Skin epidermis (tissue), 12 donors: ENCODE data around the gene DSEL.

Source experiments
- H3K27ac ChIP-seq, 21 experiments: fragments of 200-600 bp; sonication (generic) in 11 of 21; one replicate each; pipeline ENCODE4 v1.5.0; 2020; ENCODE audit warnings: mild to moderate bottlenecking in 3 of 21, inconsistent platforms in 2 of 21, moderate library complexity in 2 of 21
- H3K4me3 ChIP-seq, 7 experiments: fragments of 200-600 bp; sonication (generic) in 2 of 7; one replicate each; pipeline ENCODE4 v1.5.0; 2020; ENCODE audit warnings: inconsistent platforms in 2 of 7, mild to moderate bottlenecking in 2 of 7, moderate library complexity in 1 of 7

Gene DSEL

GRCh38 chr18:67508146-67508545 lies 8.4 kb downstream of the DSEL start:
- no peak overlapping the region for H3K4me3 ChIP-seq
- H3K27ac ChIP-seq, result no peak overlapping the region

- H3K27ac ChIP-seq, result no peak overlapping the region
- no peak overlapping the region for H3K4me3 ChIP-seq
Observed at GRCh38 chr18:67504739-67505138, 11.8 kb downstream of the DSEL start.

- H3K27ac ChIP-seq, result no peak overlapping the region
- no peak overlapping the region for H3K4me3 ChIP-seq
Observed at GRCh38 chr18:67500522-67501205, 15.9 kb downstream of the DSEL start.

DNA sequence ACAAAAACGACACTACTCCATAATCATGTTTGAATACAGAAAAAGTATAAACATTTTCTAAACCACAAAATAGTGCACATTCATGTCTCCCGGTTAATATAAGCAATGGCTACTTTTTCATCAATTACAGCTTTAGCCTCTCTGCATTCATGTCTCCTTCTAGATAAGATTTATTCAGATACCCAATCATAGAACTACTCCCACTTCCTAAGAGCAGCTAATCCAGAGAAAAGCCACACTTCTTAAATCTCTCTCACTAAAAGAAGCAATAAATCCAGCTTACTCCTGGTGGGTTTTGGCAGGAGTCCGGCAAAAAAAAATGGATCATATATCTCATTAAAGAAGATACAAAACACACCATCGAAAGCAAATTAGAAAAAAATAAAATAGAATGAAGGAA lies 20.1 kb downstream of the DSEL start:
- H3K4me3 ChIP-seq, result no peak overlapping the region
- H3K27ac ChIP-seq, result no peak overlapping the region

DNA sequence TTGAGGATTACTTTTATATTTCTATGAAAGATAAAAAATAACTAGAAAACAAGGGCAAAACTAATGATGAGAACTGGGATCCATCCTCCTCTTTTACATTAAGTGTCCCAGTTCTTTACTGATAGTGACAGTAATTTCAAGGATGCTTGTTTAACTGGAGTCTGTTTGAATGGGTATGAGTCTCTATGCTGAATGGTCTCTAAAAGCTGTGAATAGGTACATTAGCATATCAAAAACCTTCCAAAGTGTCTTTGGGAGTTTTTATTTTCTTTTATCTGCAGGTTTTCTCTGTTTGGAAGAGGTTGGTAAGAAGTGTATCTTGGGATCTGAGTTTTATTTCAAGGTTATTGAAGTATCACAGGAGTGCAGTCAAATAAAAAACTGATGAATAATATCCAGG lies 30.0 kb downstream of the DSEL start:
- Histone ChIP-seq H3K27ac (no peak overlapping the region), H3K4me3 (no peak overlapping the region)

DNA sequence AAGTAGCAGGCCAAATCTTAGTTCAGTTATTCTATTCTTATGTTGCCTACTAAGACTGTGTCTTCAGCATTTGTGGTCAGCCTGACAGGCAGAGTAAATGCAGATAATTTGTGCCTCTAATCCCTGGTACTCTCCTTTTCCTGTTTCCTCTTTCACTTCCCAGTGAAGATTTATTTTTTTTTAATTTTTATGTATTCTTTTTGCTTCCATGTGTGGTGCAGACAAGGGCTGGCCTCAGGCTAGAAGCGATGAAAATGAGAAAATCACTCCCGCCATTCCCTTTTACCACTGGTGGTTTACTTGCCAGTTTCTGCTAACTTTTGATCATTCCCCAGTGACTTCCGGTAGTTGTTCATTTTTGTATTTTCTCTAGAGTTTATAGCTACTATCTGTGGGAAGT lies 30.9 kb downstream of the DSEL start:
- Histone ChIP-seq H3K27ac (no peak overlapping the region), H3K4me3 (no peak overlapping the region)

GRCh38 chr18:67484458-67484857 lies 32.1 kb downstream of the DSEL start:
- Histone ChIP-seq H3K4me3 (no peak overlapping the region), H3K27ac (no peak overlapping the region)

GRCh38 chr18:67483952-67484351 lies 32.6 kb downstream of the DSEL start:
- Histone ChIP-seq H3K27ac (no peak overlapping the region), H3K4me3 (no peak overlapping the region)

GRCh38 chr18:67483237-67483636 lies 33.3 kb downstream of the DSEL start:
- H3K27ac ChIP-seq, result no peak overlapping the region
- no peak overlapping the region for H3K4me3 ChIP-seq

DNA sequence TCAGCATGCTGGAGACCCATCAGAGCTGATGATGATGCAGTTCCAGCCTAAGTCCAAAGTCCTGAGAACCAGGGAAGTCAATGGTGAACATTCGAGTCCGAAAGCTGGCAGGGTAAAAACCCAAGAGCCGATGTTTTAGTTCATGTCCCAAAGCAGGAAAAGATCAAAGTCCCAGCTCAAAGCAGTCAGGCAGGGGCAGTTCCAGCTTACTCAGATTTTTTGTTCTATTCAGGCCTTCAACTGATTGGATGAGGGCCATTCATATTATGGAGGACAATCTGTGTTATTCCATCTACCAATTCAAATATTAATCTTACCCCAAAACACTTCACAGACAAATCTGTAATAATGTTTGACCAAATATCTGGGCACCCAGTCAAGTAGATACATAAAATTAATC lies 38.3 kb downstream of the DSEL start:
- Histone ChIP-seq H3K4me3 (no peak overlapping the region), H3K27ac (no peak overlapping the region)

- no peak overlapping the region for H3K27ac ChIP-seq
- H3K4me3 ChIP-seq, result no peak overlapping the region
Observed at GRCh38 chr18:67477522-67477921, 39.0 kb downstream of the DSEL start.

DNA sequence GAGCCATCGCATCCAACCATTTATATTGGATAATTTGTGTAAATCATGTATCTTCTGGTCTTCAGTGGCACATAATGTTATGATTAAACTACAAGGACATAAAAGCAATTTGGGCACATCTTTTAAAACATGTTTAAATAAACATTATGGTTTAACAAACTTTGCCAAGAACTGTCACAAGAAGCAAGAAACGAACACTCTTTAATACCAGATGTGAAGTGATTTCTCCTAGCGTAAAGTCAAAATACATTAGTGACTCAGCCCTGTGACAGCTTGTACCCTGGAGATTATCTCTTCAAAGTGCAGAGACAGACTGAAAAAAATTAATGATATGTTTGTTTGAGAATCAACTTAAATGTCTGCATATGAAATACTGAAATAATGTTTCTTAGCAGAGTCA lies 39.9 kb downstream of the DSEL start:
- H3K27ac ChIP-seq, result no peak overlapping the region
- H3K4me3 ChIP-seq, result no peak overlapping the region

DNA sequence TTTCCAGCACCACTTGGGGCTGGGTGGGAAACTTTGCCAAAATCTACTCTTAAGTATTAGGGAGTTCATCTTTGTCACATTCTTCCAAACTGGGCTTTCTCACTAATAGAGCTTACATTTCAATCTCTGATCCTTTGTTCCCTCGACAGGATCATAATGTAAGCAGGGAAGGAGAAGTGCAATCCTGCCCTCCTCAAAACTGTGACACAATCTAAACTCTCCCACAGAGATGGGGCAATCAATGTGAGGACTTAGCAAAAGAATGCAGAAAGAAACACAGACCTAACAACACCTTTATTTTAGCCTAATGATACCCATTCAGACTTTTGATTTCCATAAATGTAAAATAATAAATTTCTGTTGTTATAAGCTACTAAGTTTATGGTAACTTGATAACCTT lies 40.8 kb downstream of the DSEL start:
- Histone ChIP-seq H3K27ac (no peak overlapping the region), H3K4me3 (no peak overlapping the region)

- H3K27ac ChIP-seq, result no peak overlapping the region
- H3K4me3 ChIP-seq, result no peak overlapping the region
Observed at GRCh38 chr18:67468038-67468437, 48.5 kb downstream of the DSEL start.

DNA sequence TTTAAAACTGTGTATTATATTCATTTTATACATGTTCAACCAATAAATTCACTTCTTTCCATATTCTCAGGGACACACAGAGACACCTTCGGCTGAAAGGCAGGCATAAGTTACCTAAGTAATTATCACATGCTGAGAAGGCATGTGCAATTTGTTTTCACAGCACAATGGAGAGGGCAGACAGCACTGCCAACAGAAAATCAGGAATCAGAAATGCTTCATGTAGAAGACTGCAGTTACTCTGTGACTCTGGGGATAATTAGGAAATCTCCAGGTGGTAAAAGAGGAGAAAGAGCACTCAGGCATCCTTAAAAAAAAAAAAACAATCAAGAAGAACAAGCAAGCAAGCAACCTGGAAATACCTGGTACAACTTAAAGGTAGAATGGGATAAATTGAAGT lies 49.3 kb downstream of the DSEL start:
- Histone ChIP-seq H3K27ac (no peak overlapping the region), H3K4me3 (no peak overlapping the region)

GRCh38 chr18:67464499-67464898 lies 52.0 kb downstream of the DSEL start:
- no peak overlapping the region for H3K4me3 ChIP-seq
- no peak overlapping the region for H3K27ac ChIP-seq

DNA sequence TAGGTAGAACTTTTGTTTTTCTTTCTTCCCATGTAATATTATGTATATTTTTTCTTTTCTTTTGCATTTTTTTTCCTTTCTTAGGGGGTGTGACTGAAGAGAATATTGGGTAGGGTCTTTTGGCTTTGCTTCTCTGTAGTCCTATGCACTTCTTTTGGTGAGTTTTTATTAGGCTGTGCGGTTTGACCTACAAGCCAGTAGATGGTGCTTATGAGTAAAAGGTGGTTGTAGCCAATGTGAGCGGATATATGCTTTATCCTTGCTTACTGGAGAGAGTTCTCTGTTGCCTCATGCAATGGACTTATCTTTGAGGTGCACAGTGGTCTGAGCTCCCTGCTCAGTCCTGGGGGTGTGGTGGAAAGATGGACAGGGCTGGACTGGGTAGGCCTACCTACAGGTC lies 52.7 kb downstream of the DSEL start:
- no peak overlapping the region for H3K27ac ChIP-seq
- no peak overlapping the region for H3K4me3 ChIP-seq

DNA sequence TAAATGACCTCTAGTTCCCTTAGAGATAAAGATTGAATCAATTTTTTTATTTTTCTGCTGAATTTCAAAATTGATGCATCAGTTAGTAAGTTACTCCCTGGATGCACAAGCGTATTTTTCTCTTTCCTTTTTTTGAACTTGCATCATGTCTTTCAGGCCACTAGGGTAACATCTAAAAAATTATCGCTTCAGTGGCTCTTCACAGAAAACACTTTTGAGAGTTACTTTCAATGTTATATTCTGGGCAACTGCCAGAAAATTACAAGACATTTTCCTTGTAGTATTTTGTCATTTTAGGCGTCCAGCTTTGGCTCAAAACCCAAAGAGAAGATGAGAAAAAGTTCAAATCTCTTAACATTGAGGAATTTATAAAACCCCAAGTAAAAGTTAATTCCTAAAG lies 59.8 kb downstream of the DSEL start:
- H3K27ac ChIP-seq, result no peak overlapping the region

More for the DNA sequence above, 59.8 kb downstream of the DSEL start:
- H3K4me3 ChIP-seq, result no peak overlapping the region
